ENCODE results near the gene CHST2. TPM values are rescaled to one million over a fixed set of nuclear protein-coding genes. Genes with fewer than 3 reads are reported as not detected.

The CHST2 gene
- total and polyA plus RNA-seq, 8 donors: 6.1 to 149 (median 115) TPM

- Histone ChIP-seq H3K27ac (peak overlapping the region; percentile 57 to 66), H3K4me1 (peaks cover 13 to 46% of the 10 kb centered on the region in 2 donors), H3K27me3 (no peaks in the 10 kb centered on the region), H3K36me3 (no peaks in the 10 kb centered on the region), H3K4me3 (no peak overlapping the region), H3K9me3 (peaks cover 0 to 7% of the 10 kb centered on the region in 2 donors)
- DNase-seq (peak in 2 of 4 donors; percentile 85 to 91), ATAC-seq (peak; percentile 66)
- intact Hi-C loops (cut with DNase I): no loop called here
- TF ChIP-seq CTCF (IDR thresholded peaks at IDR 0.05): no peak
Measured at GRCh38 chr3:143171141-143171980, 51.8 kb downstream of the CHST2 start.

GRCh38 chr3:143172062-143172794, 52.7 kb downstream of the CHST2 start:
- Histone ChIP-seq H3K36me3 (no peaks in the 10 kb centered on the region), H3K4me1 (peaks cover 13 to 38% of the 10 kb centered on the region in 2 donors), H3K27ac (peak overlapping the region; percentile 4 to 66), H3K9me3 (peaks cover 0 to 7% of the 10 kb centered on the region in 2 donors), H3K27me3 (no peaks in the 10 kb centered on the region), H3K4me3 (no peak overlapping the region)
- intact Hi-C loops (cut with DNase I): no loop called here
- no peak for TF ChIP-seq CTCF (IDR thresholded peaks at IDR 0.05)
- DNase-seq: peak in 2 of 4 donors; percentile 44 to 49
- no peak for ATAC-seq

GRCh38 chr3:143172795-143173145, 53.2 kb downstream of the CHST2 start:
- no peak overlapping the region for H3K27ac ChIP-seq
- ATAC-seq (no peak), DNase-seq (peak in 2 of 4 donors; percentile 68 to 75)
- no peak overlapping the region for H3K4me3 ChIP-seq
- H3K9me3 ChIP-seq: peaks cover 0 to 7% of the 10 kb centered on the region in 2 donors
- peaks cover 13 to 37% of the 10 kb centered on the region in 2 donors for H3K4me1 ChIP-seq
- intact Hi-C loops (cut with DNase I): no loop called here
- H3K36me3 ChIP-seq: no peaks in the 10 kb centered on the region
- no peak for TF ChIP-seq CTCF (IDR thresholded peaks at IDR 0.05)
- no peaks in the 10 kb centered on the region for H3K27me3 ChIP-seq

GRCh38 chr3:143173242-143173641, 53.7 kb downstream of the CHST2 start:
- ATAC-seq (no peak), DNase-seq (no peak)
- H3K9me3 ChIP-seq: peaks cover 0 to 7% of the 10 kb centered on the region in 2 donors
- H3K27me3 ChIP-seq: no peaks in the 10 kb centered on the region
- intact Hi-C loops (cut with DNase I): no loop called here
- TF ChIP-seq CTCF (IDR thresholded peaks at IDR 0.05): no peak
- H3K27ac ChIP-seq: no peak overlapping the region
- no peaks in the 10 kb centered on the region for H3K36me3 ChIP-seq
- H3K4me3 ChIP-seq: no peak overlapping the region
- H3K4me1 ChIP-seq: peaks cover 13 to 33% of the 10 kb centered on the region in 2 donors

Other genes starting within 250 kb of the CHST2 start
- 10 to 100 TPM; 13.7 to 21.2 TPM for gene PCOLCE2, start 230.7 kb upstream of the CHST2 start, total RNA-seq
- 1 to 10 TPM; 1.3 to 4.5 (median 2.8) TPM for gene PCOLCE2, start 230.7 kb upstream of the CHST2 start, polyA plus RNA-seq (ENCODE audit: insufficient read length in 6 of 6)
- gene PAQR9, start 156.1 kb upstream of the CHST2 start, total RNA-seq: not detected
- gene PAQR9, start 156.1 kb upstream of the CHST2 start, polyA plus RNA-seq (ENCODE audit: insufficient read length in 6 of 6): under 1 TPM in 2 of 6 donors, not detected in 4; 0.11 to 0.13 TPM
- 10 to 100 TPM; 54.3 to 67.4 TPM for gene U2SURP, start 118.2 kb upstream of the CHST2 start, total RNA-seq
- 100 to 1,000 TPM; 167 to 223 (median 190) TPM for gene U2SURP, start 118.2 kb upstream of the CHST2 start, polyA plus RNA-seq (ENCODE audit: insufficient read length in 6 of 6)

All from left lung (tissue), 10 donors.